GM20000 (cell line): ENCODE data around the gene SLC35A3.
"Not testable (repeated sequence)": the region's sequence is repeated elsewhere in the genome, so short reads cannot be mapped to it uniquely, and the experiment has no call there.

Source experiments
- DNase-seq: peaks from one replicate; pipeline ENCODE4 v3.0.0; 2012; ENCODE audit warnings: low spot score
- TF ChIP-seq, protein P1 (sequence below): IDR thresholded peaks from 2 replicates; pipeline ENCODE4 v1.5.1; 2012; ENCODE audit warnings: mild to moderate bottlenecking, control low read depth; ENCODE audit errors: extremely low read depth, missing control alignments

The SLC35A3 gene

DNA sequence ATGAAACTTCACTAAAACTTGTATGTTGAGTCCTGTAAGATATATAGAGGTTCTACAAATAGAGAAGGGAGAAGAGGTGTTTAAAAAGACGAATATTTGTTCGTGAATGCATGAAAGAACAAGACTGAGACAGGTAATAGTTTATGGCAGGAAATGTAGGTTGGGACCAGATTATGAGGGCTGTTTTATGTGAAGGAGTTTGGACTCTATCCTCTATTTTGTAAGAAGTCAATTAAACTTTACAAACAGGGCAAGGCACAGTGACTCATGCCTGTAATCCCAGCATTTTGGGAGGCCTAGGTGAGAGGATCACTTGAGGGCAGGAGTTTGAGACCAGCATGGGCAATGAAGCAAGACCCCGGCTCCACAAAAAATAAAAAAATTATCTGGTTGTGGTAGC is 5.7 kb downstream of the SLC35A3 start:
- DNase-seq, result no peak
- TF ChIP-seq, protein P1, sequence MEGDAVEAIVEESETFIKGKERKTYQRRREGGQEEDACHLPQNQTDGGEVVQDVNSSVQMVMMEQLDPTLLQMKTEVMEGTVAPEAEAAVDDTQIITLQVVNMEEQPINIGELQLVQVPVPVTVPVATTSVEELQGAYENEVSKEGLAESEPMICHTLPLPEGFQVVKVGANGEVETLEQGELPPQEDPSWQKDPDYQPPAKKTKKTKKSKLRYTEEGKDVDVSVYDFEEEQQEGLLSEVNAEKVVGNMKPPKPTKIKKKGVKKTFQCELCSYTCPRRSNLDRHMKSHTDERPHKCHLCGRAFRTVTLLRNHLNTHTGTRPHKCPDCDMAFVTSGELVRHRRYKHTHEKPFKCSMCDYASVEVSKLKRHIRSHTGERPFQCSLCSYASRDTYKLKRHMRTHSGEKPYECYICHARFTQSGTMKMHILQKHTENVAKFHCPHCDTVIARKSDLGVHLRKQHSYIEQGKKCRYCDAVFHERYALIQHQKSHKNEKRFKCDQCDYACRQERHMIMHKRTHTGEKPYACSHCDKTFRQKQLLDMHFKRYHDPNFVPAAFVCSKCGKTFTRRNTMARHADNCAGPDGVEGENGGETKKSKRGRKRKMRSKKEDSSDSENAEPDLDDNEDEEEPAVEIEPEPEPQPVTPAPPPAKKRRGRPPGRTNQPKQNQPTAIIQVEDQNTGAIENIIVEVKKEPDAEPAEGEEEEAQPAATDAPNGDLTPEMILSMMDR, result no peak

DNA sequence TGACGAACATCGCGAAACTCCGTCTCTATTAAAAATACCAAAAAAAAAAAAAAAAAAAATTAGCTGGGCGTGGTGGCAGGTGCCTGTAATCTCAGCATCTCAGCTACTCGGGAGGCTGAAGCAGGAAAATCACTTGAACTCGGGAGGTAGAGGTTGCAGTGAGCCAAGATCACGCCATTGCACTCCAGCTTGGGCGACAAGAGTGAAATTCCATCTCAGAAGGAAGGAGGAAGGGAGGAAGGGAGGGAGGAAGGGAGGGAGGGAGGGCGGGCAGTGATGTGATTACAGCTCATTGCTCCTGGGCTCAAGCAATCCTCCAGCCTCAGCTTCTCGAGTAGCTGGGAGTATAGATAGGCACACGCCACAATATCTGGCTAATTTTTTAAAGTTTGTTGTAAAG is 7.5 kb downstream of the SLC35A3 start:
- DNase-seq, result not testable (repeated sequence)

DNA sequence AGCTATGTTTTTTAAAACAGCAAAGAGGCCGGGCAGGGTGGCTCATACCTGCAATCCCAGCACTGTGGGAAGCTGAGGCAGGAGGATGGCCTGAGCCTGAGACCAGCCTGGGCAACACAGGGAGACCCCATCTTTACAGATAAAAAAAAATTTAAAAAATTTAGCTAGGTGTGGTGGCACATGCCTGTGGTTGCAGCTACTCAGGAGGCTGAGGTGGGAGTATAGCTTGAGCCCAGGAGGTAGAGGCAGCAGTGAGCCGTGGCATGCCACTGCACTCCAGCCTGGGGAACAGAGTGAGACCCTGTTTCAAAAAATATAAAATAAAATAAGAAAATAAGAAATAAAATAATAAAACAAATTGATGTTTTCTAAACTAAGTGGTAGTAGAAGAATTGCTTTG is 8.4 kb downstream of the SLC35A3 start:
- no peak for DNase-seq
- TF ChIP-seq, protein P1, result no peak

DNA sequence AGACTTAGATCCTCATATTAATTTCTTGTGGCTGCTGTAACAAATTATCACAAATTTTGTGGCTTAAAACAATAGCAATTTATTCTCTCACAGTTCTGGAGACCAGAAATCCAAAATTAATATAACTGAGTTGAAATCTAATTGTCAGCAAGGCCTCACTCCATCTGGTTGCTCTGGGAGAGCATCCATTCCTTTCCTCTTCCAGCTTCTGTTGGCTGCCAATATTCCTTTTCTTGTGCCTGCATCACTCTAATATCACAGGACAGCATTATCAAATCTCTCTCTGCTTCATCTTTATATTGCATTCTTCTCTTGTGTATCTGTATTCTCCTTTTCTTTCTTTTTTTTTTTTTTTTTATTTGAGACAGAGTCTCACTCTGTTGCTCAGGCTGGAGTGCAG is 9.3 kb downstream of the SLC35A3 start:
- no peak for DNase-seq
- TF ChIP-seq, protein P1, result no peak

DNA sequence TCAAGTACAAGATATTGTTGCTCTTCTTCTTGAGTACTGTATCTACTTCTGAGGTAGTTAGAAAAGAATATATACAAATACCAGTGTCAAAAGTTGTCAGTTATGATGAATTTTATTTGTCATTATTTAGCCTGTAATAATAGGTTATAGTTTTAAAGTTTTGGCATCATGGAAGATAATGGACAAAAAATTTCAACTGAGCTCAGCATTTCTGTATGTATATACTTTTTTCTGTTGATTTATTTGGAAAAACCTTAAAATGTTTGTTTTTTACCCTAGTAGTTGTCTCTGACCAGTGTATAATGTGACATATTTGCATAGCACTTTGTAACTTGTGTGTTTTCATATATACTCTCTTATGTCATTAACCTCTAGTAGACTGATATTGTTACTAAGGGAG is 11.1 kb downstream of the SLC35A3 start:
- DNase-seq, result no peak
- TF ChIP-seq, protein P1, result no peak

DNA sequence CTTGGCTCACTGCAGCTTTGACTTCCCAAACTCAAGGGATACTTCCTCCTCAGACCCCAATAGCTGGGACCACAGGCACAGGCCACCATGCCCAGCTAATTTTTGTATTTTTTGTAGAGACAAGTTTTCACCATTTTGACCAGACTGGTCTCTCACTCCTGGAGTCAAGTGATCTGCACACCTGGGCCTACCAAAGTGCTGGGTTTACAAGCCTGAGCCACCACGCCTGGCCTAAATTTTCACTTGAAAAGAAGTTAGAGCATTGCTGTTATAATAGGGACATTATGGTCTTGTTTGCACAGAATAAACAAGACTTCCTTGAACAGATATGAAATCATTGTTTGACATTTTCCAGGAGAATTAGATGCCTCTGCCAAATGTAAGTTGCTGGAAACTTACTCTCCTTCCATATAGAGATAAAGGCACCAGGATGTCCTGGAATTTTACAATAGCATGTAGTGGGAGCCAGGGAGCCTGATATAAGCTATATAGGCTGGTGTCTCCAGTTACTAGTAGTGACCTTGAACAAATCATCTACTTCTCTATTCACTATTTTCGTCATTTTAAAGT is 16.9 kb downstream of the SLC35A3 start:
- no peak for DNase-seq
- TF ChIP-seq, protein P1, result no peak

DNA sequence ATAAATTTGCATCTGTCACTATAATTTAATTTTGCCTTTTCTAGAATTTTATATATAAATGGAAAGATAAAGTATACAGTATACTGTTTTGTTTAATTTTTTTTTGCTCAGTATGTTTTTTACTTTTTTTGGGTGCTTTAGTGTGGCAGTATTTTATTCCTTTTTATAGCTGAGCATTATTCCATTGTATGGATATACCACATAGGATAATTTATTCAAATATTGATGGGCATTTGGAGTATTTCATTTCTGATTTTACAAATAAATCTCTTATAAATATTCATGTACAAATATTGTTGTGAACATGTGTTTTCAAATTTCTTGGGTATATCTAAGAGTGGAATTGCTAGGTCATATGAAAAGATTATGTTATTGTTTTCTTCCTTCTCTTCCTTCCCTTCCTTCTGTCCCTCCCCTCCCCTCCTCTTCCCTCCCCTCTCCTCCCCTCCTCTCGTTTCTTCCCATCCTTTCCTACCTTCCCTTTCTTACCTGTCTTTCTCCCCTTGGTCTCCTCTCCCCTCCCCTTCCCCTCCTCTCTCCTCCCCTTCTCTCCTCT is 18.5 kb downstream of the SLC35A3 start:
- TF ChIP-seq, protein P1, result no peak
- no peak for DNase-seq

DNA sequence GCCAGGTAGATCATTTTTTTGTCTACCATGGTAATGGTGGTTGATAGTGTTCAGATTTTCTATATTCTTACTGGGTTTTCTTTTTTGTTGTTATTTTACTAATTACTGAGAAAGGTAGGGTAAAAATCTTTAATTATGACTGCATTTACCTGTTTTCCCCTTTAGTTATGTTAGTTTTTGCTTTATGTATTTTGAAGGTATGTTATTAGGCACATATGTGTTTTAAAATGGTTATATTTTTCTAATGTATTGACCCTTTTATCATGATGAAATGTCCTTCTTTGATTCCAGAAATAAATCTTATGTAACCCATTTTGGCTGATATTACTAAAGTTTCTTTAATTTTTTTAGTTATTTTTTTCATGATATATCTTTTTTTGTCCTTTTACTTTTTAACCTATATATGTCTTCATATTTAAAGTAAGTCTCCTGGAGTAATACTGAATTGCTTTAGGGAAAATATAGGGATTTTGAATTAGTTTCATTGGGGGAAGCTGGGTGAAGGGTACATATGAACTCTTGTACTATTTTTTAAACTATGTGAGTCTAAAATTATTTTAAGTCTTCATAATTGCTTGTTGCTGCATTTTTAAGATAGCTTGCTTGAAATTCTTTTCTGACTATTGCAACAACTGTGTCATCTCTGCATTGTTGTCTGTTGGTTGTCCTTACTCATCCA is 22.4 kb downstream of the SLC35A3 start:
- DNase-seq, result no peak
- TF ChIP-seq, protein P1, result no peak
